Measurements from ENCODE around the gene CHKB. TPM values are rescaled to one million over a fixed set of nuclear protein-coding genes. Genes with fewer than 3 reads are reported as not detected.
A peak's percentile ranks its signal among the peaks of the same experiment; 100 is the strongest.

The CHKB gene
- total and polyA plus RNA-seq, 2 donors (not counting 1 experiment from before 2014, with no cell fraction given): 21.9 to 22.8 TPM

DNA sequence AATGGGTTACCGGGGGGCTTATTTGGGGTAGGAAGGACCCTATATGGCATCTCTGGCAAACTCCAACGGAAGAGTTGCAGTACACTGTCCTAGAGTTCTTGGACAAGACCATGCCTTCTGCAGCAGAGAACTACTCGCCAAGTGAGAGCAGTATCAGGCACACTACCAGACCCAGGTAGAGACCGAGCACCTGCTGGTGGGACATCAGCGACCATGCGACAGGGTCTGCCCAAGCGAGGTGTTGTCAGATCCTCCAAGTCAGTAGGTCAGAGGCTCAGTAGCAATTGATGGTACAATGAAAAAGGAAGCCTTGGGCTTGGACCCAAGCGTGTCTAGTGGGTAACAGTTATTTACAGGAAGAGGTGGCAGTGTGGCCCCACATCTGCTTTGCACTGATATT is 3.1 kb upstream of the CHKB start:
- TF ChIP-seq, protein P1, sequence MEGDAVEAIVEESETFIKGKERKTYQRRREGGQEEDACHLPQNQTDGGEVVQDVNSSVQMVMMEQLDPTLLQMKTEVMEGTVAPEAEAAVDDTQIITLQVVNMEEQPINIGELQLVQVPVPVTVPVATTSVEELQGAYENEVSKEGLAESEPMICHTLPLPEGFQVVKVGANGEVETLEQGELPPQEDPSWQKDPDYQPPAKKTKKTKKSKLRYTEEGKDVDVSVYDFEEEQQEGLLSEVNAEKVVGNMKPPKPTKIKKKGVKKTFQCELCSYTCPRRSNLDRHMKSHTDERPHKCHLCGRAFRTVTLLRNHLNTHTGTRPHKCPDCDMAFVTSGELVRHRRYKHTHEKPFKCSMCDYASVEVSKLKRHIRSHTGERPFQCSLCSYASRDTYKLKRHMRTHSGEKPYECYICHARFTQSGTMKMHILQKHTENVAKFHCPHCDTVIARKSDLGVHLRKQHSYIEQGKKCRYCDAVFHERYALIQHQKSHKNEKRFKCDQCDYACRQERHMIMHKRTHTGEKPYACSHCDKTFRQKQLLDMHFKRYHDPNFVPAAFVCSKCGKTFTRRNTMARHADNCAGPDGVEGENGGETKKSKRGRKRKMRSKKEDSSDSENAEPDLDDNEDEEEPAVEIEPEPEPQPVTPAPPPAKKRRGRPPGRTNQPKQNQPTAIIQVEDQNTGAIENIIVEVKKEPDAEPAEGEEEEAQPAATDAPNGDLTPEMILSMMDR (conservative IDR thresholded peaks at IDR 0.05 in 1 of 2, IDR thresholded peaks at IDR 0.05 in 1 of 2; ENCODE audit: low read depth in 1 of 2, low read length in 2 of 2): no peak
- no peak for TF ChIP-seq EZH2 (IDR thresholded peaks at IDR 0.05; ENCODE audit: low read length, missing control alignments)
- Histone ChIP-seq H3K36me3 (ENCODE audit: control insufficient read depth, insufficient read depth, low read length) (no peaks in the 10 kb centered on the region), H3K4me2 (ENCODE audit: extremely low read depth, insufficient read depth, low read length) (no peak overlapping the region), H4K20me1 (ENCODE audit: control insufficient read depth, extremely low read depth, insufficient read depth, low read length) (no peaks in the 10 kb centered on the region), H3K27me3 (ENCODE audit: control insufficient read depth, insufficient read depth, low read length) (no peaks in the 10 kb centered on the region), H2AFZ (ENCODE audit: low read length) (no peak overlapping the region), H3K9ac (ENCODE audit: insufficient read depth, low read length) (no peak overlapping the region), H3K9me3 (ENCODE audit: control insufficient read depth, insufficient read depth, low read depth, low read length) (no peaks in the 10 kb centered on the region), H3K4me1 (ENCODE audit: control insufficient read depth, extremely low read depth, insufficient read depth, low read length) (no peaks in the 10 kb centered on the region), H3K79me2 (ENCODE audit: control insufficient read depth, insufficient read depth, low read length) (peaks cover 2% of the 10 kb centered on the region), H3K27ac (ENCODE audit: insufficient read depth, low read length) (no peak overlapping the region), H3K4me3 (replicated peaks in 1 of 4; ENCODE audit: control extremely low read depth in 1 of 4, insufficient read depth in 1 of 4, low read depth in 3 of 4, low read length in 4 of 4) (no peak overlapping the region)
- DNase-seq (ENCODE audit: low read depth in 2 of 2): no peak

DNA sequence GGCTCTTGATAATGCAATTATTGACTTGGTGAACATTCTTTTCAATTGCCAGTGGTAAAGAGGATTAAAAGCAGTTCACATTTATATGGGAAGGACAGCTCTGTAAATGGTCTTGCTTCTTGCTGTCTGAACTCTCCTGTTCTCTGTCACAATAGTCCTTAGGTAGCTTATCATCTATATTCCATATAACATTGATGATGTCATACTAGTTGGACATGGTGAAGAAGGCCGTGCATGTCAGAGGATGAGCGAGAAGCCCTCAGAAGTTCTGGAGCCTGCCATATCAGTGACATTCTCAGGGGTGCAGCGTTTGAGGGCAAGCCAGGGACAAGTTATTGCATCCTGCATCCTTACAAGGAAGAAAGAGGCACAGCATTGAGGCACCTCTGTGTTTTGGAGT is 2.6 kb upstream of the CHKB start:
- no peak overlapping the region for H3K4me3 ChIP-seq (replicated peaks in 1 of 4; ENCODE audit: control extremely low read depth in 1 of 4, insufficient read depth in 1 of 4, low read depth in 3 of 4, low read length in 4 of 4)
- TF ChIP-seq, protein P1 (conservative IDR thresholded peaks at IDR 0.05 in 1 of 2, IDR thresholded peaks at IDR 0.05 in 1 of 2; ENCODE audit: low read depth in 1 of 2, low read length in 2 of 2): no peak
- TF ChIP-seq EZH2 (IDR thresholded peaks at IDR 0.05; ENCODE audit: low read length, missing control alignments): no peak
- H3K79me2 ChIP-seq (ENCODE audit: control insufficient read depth, insufficient read depth, low read length): peaks cover 2% of the 10 kb centered on the region
- no peaks in the 10 kb centered on the region for H4K20me1 ChIP-seq (ENCODE audit: control insufficient read depth, extremely low read depth, insufficient read depth, low read length)
- no peak overlapping the region for H3K9ac ChIP-seq (ENCODE audit: insufficient read depth, low read length)
- no peaks in the 10 kb centered on the region for H3K4me1 ChIP-seq (ENCODE audit: control insufficient read depth, extremely low read depth, insufficient read depth, low read length)
- DNase-seq (ENCODE audit: low read depth in 2 of 2): no peak
- H3K27ac ChIP-seq (ENCODE audit: insufficient read depth, low read length): no peak overlapping the region
- H3K4me2 ChIP-seq (ENCODE audit: extremely low read depth, insufficient read depth, low read length): no peak overlapping the region
- no peaks in the 10 kb centered on the region for H3K27me3 ChIP-seq (ENCODE audit: control insufficient read depth, insufficient read depth, low read length)
- H2AFZ ChIP-seq (ENCODE audit: low read length): no peak overlapping the region
- no peaks in the 10 kb centered on the region for H3K9me3 ChIP-seq (ENCODE audit: control insufficient read depth, insufficient read depth, low read depth, low read length)
- no peaks in the 10 kb centered on the region for H3K36me3 ChIP-seq (ENCODE audit: control insufficient read depth, insufficient read depth, low read length)

DNA sequence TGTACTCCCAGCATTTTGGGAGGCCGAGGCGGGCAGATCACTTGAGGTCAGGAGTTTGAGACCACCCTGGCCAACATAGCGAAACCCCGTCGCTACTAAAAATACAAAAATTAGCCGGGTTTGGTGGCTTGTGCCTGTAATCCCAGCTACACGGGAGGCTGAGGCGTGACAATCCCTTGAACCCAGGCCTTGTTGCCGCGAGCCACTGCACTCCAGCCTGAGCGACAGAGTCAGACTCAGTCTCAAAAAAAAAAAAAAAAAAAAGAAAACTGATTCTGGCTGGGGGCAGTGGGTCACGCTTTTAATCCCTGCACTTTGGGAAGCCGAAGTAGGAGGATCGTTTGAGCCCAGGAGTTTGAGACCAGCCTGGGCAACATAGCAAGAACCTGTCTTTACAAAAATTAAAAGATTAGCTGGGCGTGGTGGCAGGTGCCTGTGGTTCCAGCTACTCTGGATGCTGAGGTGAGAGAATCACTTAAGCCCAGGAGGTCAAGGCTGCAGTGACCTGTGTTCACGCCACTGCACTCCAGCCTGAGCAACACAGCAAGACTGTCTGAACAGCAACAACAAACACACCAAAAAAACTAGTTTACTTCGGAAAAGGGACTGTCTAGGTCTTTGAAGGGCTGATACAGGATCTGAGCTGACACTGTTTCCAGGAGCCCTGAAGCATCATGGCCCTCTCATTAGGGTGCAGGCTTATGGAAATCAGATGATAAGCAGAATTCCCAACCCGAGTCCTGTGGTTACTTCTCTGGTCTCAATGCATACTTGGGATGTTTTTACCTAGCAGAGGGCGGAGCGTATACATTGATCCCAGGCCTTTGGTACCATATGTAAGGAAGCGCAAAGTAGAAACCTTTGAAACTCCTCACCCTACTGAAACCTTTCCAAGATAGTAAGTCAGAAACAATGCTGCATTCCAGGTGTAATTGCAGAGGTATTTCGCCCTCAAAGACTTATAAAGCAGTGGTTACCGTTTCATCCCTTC is 1.8 kb upstream of the CHKB start:
- Histone ChIP-seq H3K9me3 (ENCODE audit: control insufficient read depth, insufficient read depth, low read depth, low read length) (no peaks in the 10 kb centered on the region), H3K27ac (ENCODE audit: insufficient read depth, low read length) (no peak overlapping the region), H3K79me2 (ENCODE audit: control insufficient read depth, insufficient read depth, low read length) (peaks cover 2% of the 10 kb centered on the region), H2AFZ (ENCODE audit: low read length) (no peak overlapping the region), H3K4me3 (replicated peaks in 1 of 4; ENCODE audit: control extremely low read depth in 1 of 4, insufficient read depth in 1 of 4, low read depth in 3 of 4, low read length in 4 of 4) (peak overlapping the region in 1 of 4 experiments; percentile 80), H3K36me3 (ENCODE audit: control insufficient read depth, insufficient read depth, low read length) (no peaks in the 10 kb centered on the region), H3K4me2 (ENCODE audit: extremely low read depth, insufficient read depth, low read length) (no peak overlapping the region), H3K9ac (ENCODE audit: insufficient read depth, low read length) (no peak overlapping the region), H3K4me1 (ENCODE audit: control insufficient read depth, extremely low read depth, insufficient read depth, low read length) (no peaks in the 10 kb centered on the region), H4K20me1 (ENCODE audit: control insufficient read depth, extremely low read depth, insufficient read depth, low read length) (no peaks in the 10 kb centered on the region), H3K27me3 (ENCODE audit: control insufficient read depth, insufficient read depth, low read length) (no peaks in the 10 kb centered on the region)
- DNase-seq (ENCODE audit: low read depth in 2 of 2): no peak
- TF ChIP-seq, protein P1 (conservative IDR thresholded peaks at IDR 0.05 in 1 of 2, IDR thresholded peaks at IDR 0.05 in 1 of 2; ENCODE audit: low read depth in 1 of 2, low read length in 2 of 2): no peak
- no peak for TF ChIP-seq EZH2 (IDR thresholded peaks at IDR 0.05; ENCODE audit: low read length, missing control alignments)

Measured in fibroblast of lung (primary cell).